GM12878 (cell line): ENCODE results near the gene PRSS56. TPM values are rescaled to one million over a fixed set of nuclear protein-coding genes. Genes with fewer than 3 reads are reported as not detected.
A peak's percentile ranks its signal among the peaks of the same experiment; 100 is the strongest.

Experiments used
- ATAC-seq: fragments of 200-7000 bp; cut with Tn5 transposase; 3 replicates; pipeline ENCODE4 v1.9.1; 2020; ENCODE audit warnings: mild to moderate bottlenecking, moderate library complexity
- BruUV-seq: library from RNA; stranded (reverse); fragments of 400-500 nt; replicated peaks from 2 replicates; lab custom pipeline; 2021; lab: Mats Ljungman, UMichigan
- CTCF ChIA-PET: fragments of 300-600 bp; sonication (Branson Sonifier 250); formaldehyde crosslinking; extraction: SDS; loops from one replicate; lab custom pipeline; 2021; ENCODE audit warnings: inconsistent platforms; lab: Yijun Ruan, JAX
- POLR2A ChIA-PET: fragments of 350-600 bp; formaldehyde crosslinking; extraction: SDS; loops from one replicate; lab custom pipeline; 2021; ENCODE audit warnings: inconsistent platforms; lab: Charles Lee
- RAD21 ChIA-PET: fragments of 300-600 bp; sonication (Branson Sonifier 250); formaldehyde crosslinking; loops from one replicate; lab custom pipeline; 2023; ENCODE audit warnings: antibody characterized with exemption; ENCODE audit not compliant: unreplicated experiment; lab: Charles Lee
- SMC1A ChIA-PET: fragments of 300-600 bp; sonication (Branson Sonifier 250); formaldehyde crosslinking; loops from one replicate; lab custom pipeline; 2023; ENCODE audit not compliant: unreplicated experiment, uncharacterized antibody; lab: Charles Lee
- DNase-seq: peaks from one replicate; pipeline ENCODE4 v3.0.0-alpha.2; 2011; ENCODE audit warnings: low read depth, low spot score
- FAIRE-seq: peaks from 3 replicates; lab custom pipeline; 2011; peaks lifted over from hg19 to GRCh38; lab: Jason Lieb, UNC
- H2AFZ ChIP-seq: 2 replicates; pipeline ENCODE4 v1.6.0; 2011; ENCODE audit warnings: low read depth, low read length, control low read depth; ENCODE audit not compliant: control insufficient read depth
- H3K27ac ChIP-seq: 2 replicates; pipeline ENCODE4 v1.5.1; 2011; ENCODE audit warnings: control low read depth; ENCODE audit not compliant: control insufficient read depth, insufficient read depth
- H3K27me3 ChIP-seq, 2 experiments: replicated peaks in 1 of 2; 2 replicates each; pipeline versions ENCODE4 v1.6.0 to v1.6.1; 2011; ENCODE audit warnings: low read length in 1 of 2; ENCODE audit not compliant: control insufficient read depth in 2 of 2, insufficient read depth in 2 of 2
- H3K36me3 ChIP-seq, 2 experiments: 2 replicates each; pipeline ENCODE4 v1.5.1; 2011; ENCODE audit warnings: low read length in 1 of 2; ENCODE audit not compliant: control insufficient read depth in 2 of 2, insufficient read depth in 2 of 2
- H3K4me1 ChIP-seq: 2 replicates; pipeline ENCODE4 v1.6.1; 2011; ENCODE audit warnings: mild to moderate bottlenecking, low read length, moderate library complexity, mixed read lengths; ENCODE audit not compliant: control insufficient read depth, insufficient read depth
- H3K4me2 ChIP-seq: 2 replicates; pipeline ENCODE4 v1.6.0; 2011; ENCODE audit warnings: control low read depth; ENCODE audit not compliant: control insufficient read depth, insufficient read depth
- H3K4me3 ChIP-seq: fragments of 200-600 bp; sonication (generic); 2 replicates; pipeline ENCODE4 v1.5.1; 2016
- H3K79me2 ChIP-seq: 2 replicates; pipeline ENCODE4 v1.6.0; 2011; ENCODE audit warnings: low read length; ENCODE audit not compliant: control insufficient read depth, insufficient read depth
- H3K9ac ChIP-seq: 2 replicates; pipeline ENCODE4 v1.8.0; 2011; ENCODE audit warnings: low read length, control low read depth, mixed read lengths; ENCODE audit not compliant: control insufficient read depth, insufficient read depth
- H3K9me3 ChIP-seq: replicated peaks from 3 replicates; pipeline ENCODE4 v1.5.1; 2011; ENCODE audit warnings: mild to moderate bottlenecking, low read length; ENCODE audit not compliant: control insufficient read depth, insufficient read depth
- H4K20me1 ChIP-seq: 2 replicates; pipeline ENCODE4 v1.6.0; 2011; ENCODE audit not compliant: control insufficient read depth, insufficient read depth
- GATAD2B ChIP-seq: fragments of 450-650 bp; conservative IDR thresholded peaks from 2 replicates; pipeline ENCODE4 v1.6.1; 2017; ENCODE audit warnings: low read depth, mild to moderate bottlenecking, moderate library complexity
- IKZF2 ChIP-seq, 2 experiments: fragments of 450-650 bp; IDR thresholded peaks; 2 replicates each; pipeline ENCODE4 v1.6.1; 2017; ENCODE audit warnings: mild to moderate bottlenecking in 2 of 2, moderate library complexity in 2 of 2
- POLR2A ChIP-seq: IDR thresholded peaks from 2 replicates; pipeline ENCODE4 v1.6.1; 2011; ENCODE audit warnings: low read depth, mild to moderate bottlenecking, low read length
- WRNIP1 ChIP-seq: IDR thresholded peaks from 2 replicates; pipeline ENCODE4 v1.6.1; 2011; ENCODE audit warnings: low read depth, low read length, improper control_type of control experiment, borderline replicate concordance
- ZNF384 ChIP-seq: IDR thresholded peaks from 2 replicates; pipeline ENCODE4 v1.6.1; 2012; ENCODE audit warnings: low read depth, mild to moderate bottlenecking, low read length, improper control_type of control experiment, borderline replicate concordance
- WGBS: methylation state at CpG from one replicate; pipeline ENCODE4 v1.1.6; 2016; ENCODE audit warnings: low lambda C conversion rate; ENCODE audit not compliant: insufficient replicate concordance, insufficient coverage; ENCODE audit errors: missing lambda C conversion rate; 5-methylcytosine and 5-hydroxymethylcytosine counted together
- in situ Hi-C: fragments of 300-500 bp; cut with MboI; formaldehyde crosslinking; loops from 9 replicates; pipeline ENCODE4 v1.14.3; 2018; ENCODE audit warnings: mixed read lengths
- intact Hi-C: fragments of 100-400 bp; cut with micrococcal nuclease; formaldehyde crosslinking; loops from one replicate; pipeline ENCODE4 v1.14.2; 2022; ENCODE audit not compliant: unreplicated experiment
- polyA plus RNA-seq, 11 experiments: library from polyadenylated mRNA; depleted of rRNA in 4 of 11; unstranded in 6 of 11; stranded (reverse) in 5 of 11; fragments of >200 nt; fragmentation: Nextera tagmentation in 4 of 11; fragmentation: Illumina TruSeq in 1 of 11; extraction: Ambion mirVana in 4 of 11; extraction: Trizol in 1 of 11; gene quantifications; 1 replicate in 1 of 11; 2 replicates in 10 of 11; pipeline versions ENCODE4 v1.2.1 to v1.2.3, GENCODE V29; 2011 to 2016; ENCODE audit warnings: inconsistent platforms in 2 of 11, missing spikeins in 2 of 11, low read depth in 1 of 11
- total RNA-seq, 4 experiments: library from RNA; depleted of rRNA in 3 of 4; stranded (reverse); fragments of >200 nt in 3 of 4; fragmentation: Illumina TruSeq in 1 of 4; extraction: Trizol in 1 of 4; gene quantifications; 2 replicates each; pipeline versions ENCODE4 v1.2.1 to v1.2.3, GENCODE V29; 2013 to 2021
- TF ChIP-seq, protein P1 (sequence below): IDR thresholded peaks from 2 replicates; pipeline ENCODE4 v1.6.1; 2011; ENCODE audit warnings: borderline replicate concordance, low read depth, mild to moderate bottlenecking, moderate library complexity, low read length; ENCODE audit not compliant: insufficient read depth, poor library complexity, severe bottlenecking

Gene PRSS56
- total and polyA plus RNA-seq, 10 of the 15 experiments (the other 5 are each of a cell fraction or from before 2014, with no cell fraction given), result not detected

DNA sequence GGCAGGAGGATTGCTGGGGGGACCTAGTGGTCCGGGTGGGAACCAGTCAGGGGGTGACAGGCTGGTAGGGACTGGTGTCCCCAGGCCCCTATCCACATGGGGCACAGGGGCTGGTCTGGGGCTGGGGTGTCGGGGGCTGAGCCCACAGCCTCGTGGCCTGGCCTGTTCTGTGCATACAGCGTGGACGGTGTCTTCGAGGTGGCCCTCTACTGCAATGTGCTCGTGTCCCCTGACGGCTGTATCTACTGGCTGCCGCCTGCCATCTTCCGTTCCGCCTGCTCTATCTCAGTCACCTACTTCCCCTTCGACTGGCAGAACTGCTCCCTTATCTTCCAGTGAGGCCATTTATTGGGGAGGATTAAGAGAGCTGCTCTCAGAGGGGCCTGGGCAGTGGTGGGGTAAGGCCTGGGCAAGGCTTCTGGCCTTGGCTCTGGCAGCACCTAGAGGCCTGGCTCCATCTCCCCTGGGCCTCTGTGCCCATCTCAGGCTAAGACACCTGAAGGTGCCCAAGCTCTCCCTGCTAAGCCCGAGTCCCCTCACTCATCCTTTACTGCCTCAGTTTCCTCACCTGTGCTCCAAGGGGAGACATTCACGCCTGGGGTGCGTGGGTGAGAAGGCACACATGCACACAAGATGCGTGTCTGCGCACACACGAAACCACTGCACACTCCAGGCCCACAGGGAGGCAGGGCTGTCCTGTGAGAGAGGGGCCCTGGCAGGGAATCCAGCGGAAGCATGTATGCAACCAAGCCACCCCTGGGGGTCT lies 21.2 kb downstream of the PRSS56 start:
- ATAC-seq (no peak), FAIRE-seq (no peak), DNase-seq (no peak)
- peaks cover 4% of the 10 kb centered on the region; the same call in 1 of the 2 replicates for H3K4me1 ChIP-seq
- H3K27ac ChIP-seq, result no peak overlapping the region
- no peak overlapping the region for H2AFZ ChIP-seq
- 60% methylated on average over 18 of the region's 19 CpGs for WGBS
- ChIA-PET CTCF (no interaction called here), POLR2A (no interaction called here), RAD21 (no interaction called here), SMC1A (no interaction called here)
- H3K79me2 ChIP-seq, result no peaks in the 10 kb centered on the region
- no TSS peak for BruUV-seq
- H3K4me3 ChIP-seq, result no peak overlapping the region
- in situ Hi-C loops (no loop called here), intact Hi-C loops (no loop called here)
- H3K27me3 ChIP-seq, result no peaks in the 10 kb centered on the region
- no peak for TF ChIP-seq GATAD2B
- TF ChIP-seq WRNIP1, result no peak
- peak; percentile 49 for TF ChIP-seq POLR2A
- no peak for TF ChIP-seq IKZF2 (IDR thresholded peaks at IDR 0.05)
- peaks cover 1% of the 10 kb centered on the region; the same call in 2 of the 3 replicates for H3K9me3 ChIP-seq
- no peaks in the 10 kb centered on the region for H3K36me3 ChIP-seq
- H3K9ac ChIP-seq, result no peak overlapping the region
- H3K4me2 ChIP-seq, result no peak overlapping the region
- H4K20me1 ChIP-seq, result no peaks in the 10 kb centered on the region

DNA sequence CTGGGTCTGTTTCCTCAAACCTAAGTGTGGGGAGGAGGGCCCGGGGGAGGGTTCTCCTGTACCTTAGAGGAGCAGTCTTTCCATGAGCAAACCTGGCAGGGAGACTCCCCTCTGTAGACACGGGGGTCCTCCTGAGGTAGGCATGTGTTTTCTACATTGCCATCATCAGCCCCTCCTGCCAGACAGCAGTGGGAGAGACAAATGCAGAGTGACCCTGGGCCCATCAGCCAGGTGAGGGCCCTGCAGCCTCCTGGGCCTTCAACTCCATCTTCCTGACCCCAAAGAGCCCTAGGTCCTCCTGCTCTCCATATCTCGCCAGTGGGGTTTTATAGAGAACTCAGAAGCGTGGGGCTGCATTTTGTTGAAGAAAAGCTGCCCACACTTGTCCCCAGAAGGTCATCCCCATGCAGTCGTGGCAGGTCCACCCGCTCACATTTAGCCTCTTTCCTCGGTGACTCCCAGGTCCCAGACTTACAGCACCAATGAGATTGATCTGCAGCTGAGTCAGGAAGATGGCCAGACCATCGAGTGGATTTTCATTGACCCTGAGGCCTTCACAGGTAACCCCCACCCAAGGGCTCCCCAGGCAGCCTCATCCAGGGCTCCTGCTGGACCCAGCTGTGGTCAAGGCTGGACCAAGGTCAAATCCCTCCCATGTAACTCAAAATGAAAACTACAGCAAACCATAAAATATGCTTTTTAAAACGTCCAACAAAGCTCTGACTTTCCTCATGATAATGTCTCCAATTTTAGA lies 21.9 kb downstream of the PRSS56 start:
- Histone ChIP-seq H3K79me2 (no peaks in the 10 kb centered on the region), H3K36me3 (no peaks in the 10 kb centered on the region), H3K4me3 (no peak overlapping the region), H3K9ac (no peak overlapping the region), H3K27me3 (no peaks in the 10 kb centered on the region), H3K4me2 (no peak overlapping the region), H2AFZ (no peak overlapping the region), H3K27ac (no peak overlapping the region), H3K9me3 (no peaks in the 10 kb centered on the region), H4K20me1 (no peaks in the 10 kb centered on the region), H3K4me1 (peaks cover 4% of the 10 kb centered on the region; the same call in 1 of the 2 replicates)
- FAIRE-seq, result no peak
- in situ Hi-C loops (no loop called here), intact Hi-C loops (no loop called here)
- BruUV-seq, result no TSS peak
- no peak for ATAC-seq
- no peak for DNase-seq
- ChIA-PET POLR2A (no interaction called here), RAD21 (no interaction called here), CTCF (no interaction called here), SMC1A (no interaction called here)
- TF ChIP-seq, protein P1, sequence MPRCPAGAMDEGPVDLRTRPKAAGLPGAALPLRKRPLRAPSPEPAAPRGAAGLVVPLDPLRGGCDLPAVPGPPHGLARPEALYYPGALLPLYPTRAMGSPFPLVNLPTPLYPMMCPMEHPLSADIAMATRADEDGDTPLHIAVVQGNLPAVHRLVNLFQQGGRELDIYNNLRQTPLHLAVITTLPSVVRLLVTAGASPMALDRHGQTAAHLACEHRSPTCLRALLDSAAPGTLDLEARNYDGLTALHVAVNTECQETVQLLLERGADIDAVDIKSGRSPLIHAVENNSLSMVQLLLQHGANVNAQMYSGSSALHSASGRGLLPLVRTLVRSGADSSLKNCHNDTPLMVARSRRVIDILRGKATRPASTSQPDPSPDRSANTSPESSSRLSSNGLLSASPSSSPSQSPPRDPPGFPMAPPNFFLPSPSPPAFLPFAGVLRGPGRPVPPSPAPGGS, result peak; percentile 9
- no peak for TF ChIP-seq ZNF384
- 72% methylated on average over 9 of the region's 9 CpGs for WGBS
